GM21423 (cell line): Measurements from ENCODE around the gene OR10G3.
"Not testable (repeated sequence)": the region's sequence is repeated elsewhere in the genome, so short reads cannot be mapped to it uniquely, and the experiment has no call there.

Experiments
- ATAC-seq: cut with Tn5 transposase; IDR thresholded peaks from one replicate; pipeline ENCODE4 v1.9.1; 2021; ENCODE audit warnings: mild to moderate bottlenecking, moderate library complexity; ENCODE audit not compliant: unreplicated experiment

OR10G3 gene

GRCh38 chr14:21579976-21580375 lies at the start of gene OR10G3:
TSS of gene OR10G3 (minus strand) at chr14:21580076. CDS start at chr14:21570744, 9,332 bp downstream.
- no peak for ATAC-seq

- ATAC-seq: no peak
These were observed 46.8 kb upstream of the OR10G3 start for GRCh38 chr14:21626491-21627230.

GRCh38 chr14:21617614-21618013 lies 37.7 kb upstream of the OR10G3 start:
- no peak for ATAC-seq

- no peak for ATAC-seq
These were observed 34.4 kb upstream of the OR10G3 start for GRCh38 chr14:21614240-21614639.

- ATAC-seq: no peak
These were observed 32.4 kb upstream of the OR10G3 start for GRCh38 chr14:21612324-21612723.

- not testable (repeated sequence) for ATAC-seq
These were observed 22.3 kb upstream of the OR10G3 start for GRCh38 chr14:21602181-21602580.

GRCh38 chr14:21589317-21589716 lies 9.4 kb upstream of the OR10G3 start:
- no peak for ATAC-seq

- ATAC-seq: no peak
These were observed 4.2 kb downstream of the OR10G3 start for GRCh38 chr14:21575661-21576060.

- ATAC-seq: no peak
These were observed 7.3 kb downstream of the OR10G3 start for GRCh38 chr14:21572604-21573003.

GRCh38 chr14:21558703-21559170 lies 21.1 kb downstream of the OR10G3 start:
- ATAC-seq: no peak

GRCh38 chr14:21557084-21557901 lies 22.6 kb downstream of the OR10G3 start:
- no peak for ATAC-seq

- ATAC-seq: no peak
These were observed 23.3 kb downstream of the OR10G3 start for GRCh38 chr14:21556378-21557083.

GRCh38 chr14:21553266-21553665 lies 26.6 kb downstream of the OR10G3 start:
- ATAC-seq: no peak

- ATAC-seq: not testable (repeated sequence)
These were observed 35.3 kb downstream of the OR10G3 start for GRCh38 chr14:21544588-21544987.

GRCh38 chr14:21543963-21544362 lies 35.9 kb downstream of the OR10G3 start:
- no peak for ATAC-seq

- no peak for ATAC-seq
These were observed 36.3 kb downstream of the OR10G3 start for GRCh38 chr14:21543521-21543960.

GRCh38 chr14:21541413-21542074 lies 38.3 kb downstream of the OR10G3 start:
- no peak for ATAC-seq

- ATAC-seq: no peak
These were observed 40.5 kb downstream of the OR10G3 start for GRCh38 chr14:21539189-21539940.

GRCh38 chr14:21537090-21537424 lies 42.8 kb downstream of the OR10G3 start:
- no peak for ATAC-seq

GRCh38 chr14:21536418-21537089 lies 43.3 kb downstream of the OR10G3 start:
- ATAC-seq: no peak
